HG02610 (cell line): ENCODE data around the gene NSL1.

Source experiments
- ATAC-seq: cut with Tn5 transposase; IDR thresholded peaks from one replicate; pipeline ENCODE4 v1.9.1; 2021; ENCODE audit warnings: mild to moderate bottlenecking, moderate library complexity; ENCODE audit not compliant: unreplicated experiment

Gene NSL1, protein sequence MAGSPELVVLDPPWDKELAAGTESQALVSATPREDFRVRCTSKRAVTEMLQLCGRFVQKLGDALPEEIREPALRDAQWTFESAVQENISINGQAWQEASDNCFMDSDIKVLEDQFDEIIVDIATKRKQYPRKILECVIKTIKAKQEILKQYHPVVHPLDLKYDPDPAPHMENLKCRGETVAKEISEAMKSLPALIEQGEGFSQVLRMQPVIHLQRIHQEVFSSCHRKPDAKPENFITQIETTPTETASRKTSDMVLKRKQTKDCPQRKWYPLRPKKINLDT

GRCh38 chr1:212791676-212792395 is at the start of gene NSL1, which contains the start of gene TATDN3:
NSL1 (minus strand) TSS chr1:212791777; CDS start chr1:212791763, 14 bp downstream.
TATDN3 (plus strand) TSS chr1:212791894; CDS start chr1:212791922, 28 bp downstream.
- ATAC-seq, result peak; percentile 62

DNA sequence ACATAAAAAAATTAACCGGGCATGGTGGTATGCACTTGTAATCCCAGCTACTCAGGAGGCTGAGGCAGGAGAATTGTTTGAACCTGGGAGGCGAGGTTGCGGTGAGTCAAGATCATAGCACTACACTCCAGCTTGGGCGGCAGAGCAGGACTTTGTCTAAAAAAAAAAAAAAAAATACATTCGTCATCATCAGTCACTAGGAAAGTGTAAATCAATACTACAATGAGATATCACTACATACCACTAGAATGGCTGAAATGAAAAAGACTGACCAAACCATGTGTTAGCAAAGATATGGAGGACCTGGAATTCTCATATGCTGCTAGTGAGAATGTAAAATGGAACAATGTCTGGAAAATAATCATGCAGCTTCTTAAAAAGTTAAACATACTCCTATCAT is 46.6 kb upstream of the NSL1 start:
- no peak for ATAC-seq

- ATAC-seq, result peak; percentile 83
Measured at GRCh38 chr1:212833211-212834207, 41.9 kb upstream of the NSL1 start.

DNA sequence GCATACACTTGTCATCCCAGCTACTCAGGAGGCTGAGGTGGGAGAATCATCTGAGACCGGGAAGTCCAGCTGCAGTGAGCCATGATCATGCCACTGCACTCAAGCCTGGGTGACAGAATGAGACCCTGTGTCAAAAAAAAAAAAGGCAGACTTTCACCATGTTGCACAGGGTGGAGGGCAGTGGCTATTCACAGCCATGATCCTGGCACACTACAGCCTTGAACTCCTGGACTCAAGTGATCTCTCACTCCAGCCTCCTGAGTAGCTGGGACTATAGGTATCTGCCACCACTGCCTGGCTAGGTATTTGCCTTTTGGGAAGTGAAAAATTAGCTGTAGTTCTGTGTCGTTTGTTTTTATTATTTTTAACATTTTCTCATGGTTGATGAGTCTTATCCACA is 36.8 kb upstream of the NSL1 start:
- no peak for ATAC-seq

GRCh38 chr1:212827831-212828278 is 36.3 kb upstream of the NSL1 start:
- no peak for ATAC-seq

DNA sequence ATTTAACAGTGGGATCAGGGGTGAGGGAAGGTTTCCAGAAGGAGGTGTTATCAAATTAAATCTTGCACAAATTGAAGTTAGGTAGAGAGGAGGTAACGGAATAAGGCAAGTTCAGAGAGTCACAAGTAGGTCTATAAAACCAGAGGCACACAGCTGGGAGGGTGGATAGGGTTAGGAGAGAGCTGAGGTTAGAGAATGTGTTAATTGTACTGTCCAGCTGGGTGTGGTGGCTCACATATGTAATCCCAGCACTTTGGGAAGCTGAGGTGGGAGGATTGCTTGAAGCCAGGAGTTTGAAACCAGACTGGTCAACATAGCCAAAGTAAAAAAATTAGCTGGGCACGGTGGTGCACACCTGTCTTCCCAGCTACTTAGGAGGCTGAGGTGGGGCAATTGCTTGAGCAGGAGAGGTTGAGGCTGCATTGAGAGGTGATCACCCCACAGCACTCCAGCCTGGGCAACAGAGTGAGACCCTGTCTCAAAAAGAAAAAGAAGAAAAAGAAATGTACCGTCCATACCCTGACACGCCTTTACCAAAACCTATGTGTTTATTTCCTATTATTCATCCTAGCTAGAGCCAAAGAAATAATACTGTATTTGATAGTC is 35.7 kb upstream of the NSL1 start:
- no peak for ATAC-seq

DNA sequence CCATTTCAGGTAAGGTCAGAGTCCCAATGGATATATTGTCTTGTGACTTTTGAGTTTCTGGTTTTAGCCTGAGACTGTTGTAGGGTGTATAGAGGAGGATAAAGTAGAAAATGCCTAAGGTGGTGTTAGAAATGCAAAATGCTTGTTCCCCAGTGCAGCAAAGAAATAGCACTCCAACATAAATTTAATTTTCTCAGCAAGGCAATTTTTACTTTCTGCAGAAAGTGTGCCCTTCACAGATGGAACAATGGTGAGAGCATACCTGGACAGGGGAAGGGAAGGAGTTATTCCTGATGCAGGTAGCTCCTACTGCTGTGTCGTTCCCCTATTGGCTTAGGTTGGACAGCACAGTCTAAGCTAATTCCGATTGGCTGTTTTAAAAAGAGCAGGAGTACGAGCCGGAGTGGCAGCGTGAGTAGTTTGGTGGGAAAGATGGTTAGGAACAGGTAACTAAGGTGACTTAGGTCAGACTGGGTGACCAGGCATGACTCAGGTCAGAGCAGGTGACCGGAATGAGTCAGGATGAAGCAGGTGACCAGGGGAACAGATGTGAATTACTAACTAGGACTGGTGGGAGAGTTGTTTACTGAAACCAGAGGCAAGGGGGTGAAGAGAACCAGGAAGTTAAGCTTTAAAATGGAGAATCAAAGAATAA is 34.3 kb upstream of the NSL1 start:
- no peak for ATAC-seq

- no peak for ATAC-seq
Measured at GRCh38 chr1:212824201-212824600, 32.6 kb upstream of the NSL1 start.

GRCh38 chr1:212822956-212823355 is 31.4 kb upstream of the NSL1 start:
- ATAC-seq, result no peak

- ATAC-seq, result no peak
Measured at GRCh38 chr1:212820969-212821368, 29.4 kb upstream of the NSL1 start.

- ATAC-seq, result peak; percentile 90
Measured at GRCh38 chr1:212819726-212820125, 28.1 kb upstream of the NSL1 start.

DNA sequence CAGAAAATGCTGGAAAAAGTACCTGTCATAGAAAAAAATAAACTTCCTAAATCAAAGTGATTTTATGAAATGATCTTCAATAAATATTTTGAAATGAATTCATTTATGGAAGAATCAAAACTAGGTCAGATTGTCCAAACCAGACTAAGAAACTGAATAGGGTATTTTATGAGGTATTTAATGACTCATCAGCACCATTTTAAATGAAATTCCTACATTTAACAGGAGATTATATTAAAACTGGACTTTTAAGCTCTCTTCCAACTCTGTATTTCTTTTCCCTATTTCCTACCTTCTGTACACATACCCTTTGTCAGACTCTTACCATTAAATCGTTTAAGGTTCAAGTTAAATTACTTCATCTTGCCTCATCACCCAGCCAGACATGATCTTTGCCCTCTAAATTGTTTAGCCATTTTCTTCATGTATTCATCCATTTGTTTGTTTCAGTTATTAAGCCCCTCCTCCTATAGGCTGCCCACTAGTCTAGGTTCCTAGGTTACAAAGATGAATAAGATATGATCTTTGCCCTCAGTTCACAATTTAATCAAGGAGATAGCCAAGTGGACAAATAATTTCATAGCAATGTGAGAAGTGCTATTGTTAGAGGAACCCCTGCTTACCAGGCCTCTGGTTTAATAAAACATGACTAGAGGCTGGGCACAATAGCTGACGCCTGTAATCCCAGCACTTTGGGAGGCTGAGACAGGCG is 25.1 kb upstream of the NSL1 start:
- ATAC-seq, result no peak

DNA sequence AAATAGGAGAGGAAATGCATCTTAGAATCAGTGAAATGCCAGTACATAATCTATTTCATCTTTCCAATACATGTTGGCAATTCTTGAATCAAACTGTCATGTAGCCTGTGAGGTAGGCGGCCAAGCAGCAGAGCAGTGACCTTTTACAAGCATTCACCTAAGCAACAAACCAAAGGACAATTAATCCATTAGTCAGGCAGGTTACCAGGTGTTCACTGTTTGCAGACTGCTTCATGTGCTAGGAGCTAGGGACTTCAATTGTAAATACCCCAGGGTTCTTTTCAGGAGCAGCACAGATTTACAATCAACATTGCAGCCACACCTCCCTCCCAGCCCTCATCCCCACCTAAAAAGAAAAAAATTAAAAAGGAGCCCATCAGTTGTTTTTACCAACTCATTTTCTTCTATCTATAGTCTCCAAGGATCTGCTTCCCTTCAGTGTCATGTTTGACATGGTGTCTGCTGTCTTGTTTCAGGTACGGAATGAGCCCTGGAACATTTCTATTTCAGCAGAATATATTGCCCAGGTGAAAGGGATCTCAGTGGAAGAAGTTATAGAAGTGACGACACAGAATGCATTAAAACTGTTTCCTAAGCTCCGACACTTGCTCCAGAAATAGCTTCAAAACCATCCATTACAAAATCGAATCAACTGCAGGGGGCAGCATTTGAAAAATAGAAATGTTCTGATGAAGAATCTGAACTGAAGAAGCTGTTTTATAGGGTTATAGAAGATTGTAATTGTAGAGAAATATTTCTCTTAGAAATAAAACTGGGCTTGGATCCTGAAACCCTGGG is 23.2 kb upstream of the NSL1 start:
- no peak for ATAC-seq

DNA sequence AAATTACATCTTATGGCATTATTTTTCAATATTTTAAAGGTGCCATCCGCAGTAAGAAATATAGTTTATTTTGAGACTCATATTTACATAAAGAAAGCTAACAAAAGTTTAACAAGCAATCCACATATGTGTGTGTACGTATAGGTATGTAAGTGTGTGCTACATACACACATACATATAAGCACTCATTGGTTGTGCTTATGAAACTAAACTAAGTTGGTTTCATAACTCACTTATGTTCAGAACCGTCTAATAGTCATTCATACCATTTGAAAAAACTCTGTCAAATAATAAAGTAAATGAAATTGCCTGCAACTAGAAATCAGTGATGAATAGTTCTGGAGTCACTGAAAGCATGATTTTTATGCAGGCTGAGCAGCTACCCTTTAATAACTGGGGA is 14.2 kb upstream of the NSL1 start:
- no peak for ATAC-seq

DNA sequence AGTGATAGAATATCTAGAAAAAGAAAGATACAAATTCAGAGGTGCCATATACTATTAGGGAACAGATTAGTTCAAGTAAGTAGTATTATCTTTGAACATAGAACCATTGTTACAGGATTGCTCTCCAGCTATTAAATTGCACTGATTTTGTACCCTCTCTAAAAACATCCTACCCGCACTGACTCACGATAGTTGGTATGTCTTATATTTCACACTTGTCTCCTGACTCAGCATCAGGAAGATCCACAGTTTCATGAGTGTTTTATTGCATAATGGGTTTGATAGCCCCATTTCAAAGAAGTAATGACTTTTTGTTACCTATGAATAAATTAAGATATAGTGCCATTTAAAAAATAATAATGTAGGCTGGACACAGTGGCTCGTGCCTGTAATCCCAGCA is 6.1 kb upstream of the NSL1 start:
- no peak for ATAC-seq

DNA sequence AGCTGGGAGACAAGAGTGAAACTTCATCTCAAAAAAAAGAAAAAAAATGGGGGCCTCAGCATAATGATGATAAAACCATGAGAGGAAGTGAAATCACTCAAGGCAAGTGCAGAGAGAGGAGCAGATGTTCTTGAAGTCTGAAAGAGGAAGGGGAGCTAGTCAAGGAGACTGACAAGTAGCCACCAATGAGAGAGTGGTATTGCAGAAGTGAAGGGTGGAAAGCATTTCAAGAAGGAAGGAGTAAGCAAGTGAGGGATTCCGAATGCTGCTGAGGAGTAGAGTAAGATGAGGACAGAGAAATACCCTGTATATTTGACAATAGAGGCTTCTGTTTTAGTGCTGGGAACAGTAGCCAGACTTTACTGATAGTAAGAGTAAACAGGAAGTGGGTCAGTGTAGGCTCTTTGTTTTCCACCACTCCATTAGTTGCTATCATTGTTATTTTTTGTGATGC is 3.0 kb upstream of the NSL1 start:
- ATAC-seq, result peak; percentile 84

- ATAC-seq, result no peak
Measured at GRCh38 chr1:212792396-212792908, 875 bp upstream of the NSL1 start.

DNA sequence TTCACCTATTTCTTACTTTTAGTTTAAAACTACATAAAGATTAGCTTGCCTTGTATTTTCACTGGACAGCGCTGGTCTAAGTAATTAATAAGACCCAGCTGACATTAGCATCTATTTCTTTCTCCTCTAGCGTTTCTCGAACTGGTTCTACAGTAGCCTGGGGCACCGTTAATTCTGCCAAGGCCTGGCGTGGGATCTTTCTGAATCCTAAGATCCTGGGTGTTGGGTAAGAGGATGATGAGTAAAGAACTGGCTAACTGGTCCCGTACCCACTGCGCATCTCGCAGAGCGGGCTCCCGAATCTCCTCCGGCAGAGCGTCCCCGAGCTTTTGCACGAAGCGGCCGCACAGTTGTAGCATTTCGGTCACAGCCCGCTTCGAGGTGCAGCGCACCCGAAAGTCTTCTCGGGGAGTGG is 309 bp downstream of the NSL1 start:
- peak; percentile 26 for ATAC-seq
